ENCODE results near the gene RNU1-4. TPM values are rescaled to one million over a fixed set of nuclear protein-coding genes. Genes with fewer than 3 reads are reported as not detected.
"Not testable (repeated sequence)": the region's sequence is repeated elsewhere in the genome, so short reads cannot be mapped to it uniquely, and the experiment has no call there.

Gene RNU1-4
- total RNA-seq, 1 donor from 2014 or later, result 6,165 TPM

- DNase-seq (ENCODE audit: low spot score), result not testable (repeated sequence)
These were observed 31.6 kb upstream of the RNU1-4 start for GRCh38 chr1:16708704-16709103.

- peak; percentile 81 for DNase-seq (ENCODE audit: low spot score)
These were observed 30.6 kb upstream of the RNU1-4 start for GRCh38 chr1:16709659-16710087.

- peak; percentile 89 for DNase-seq (ENCODE audit: low spot score)
These were observed 29.7 kb upstream of the RNU1-4 start for GRCh38 chr1:16710618-16711017.

GRCh38 chr1:16712131-16712530 lies 28.2 kb upstream of the RNU1-4 start:
- peak; percentile 88 for DNase-seq (ENCODE audit: low spot score)

- DNase-seq (ENCODE audit: low spot score), result peak; percentile 79
These were observed 27.7 kb upstream of the RNU1-4 start for GRCh38 chr1:16712582-16712981.

DNA sequence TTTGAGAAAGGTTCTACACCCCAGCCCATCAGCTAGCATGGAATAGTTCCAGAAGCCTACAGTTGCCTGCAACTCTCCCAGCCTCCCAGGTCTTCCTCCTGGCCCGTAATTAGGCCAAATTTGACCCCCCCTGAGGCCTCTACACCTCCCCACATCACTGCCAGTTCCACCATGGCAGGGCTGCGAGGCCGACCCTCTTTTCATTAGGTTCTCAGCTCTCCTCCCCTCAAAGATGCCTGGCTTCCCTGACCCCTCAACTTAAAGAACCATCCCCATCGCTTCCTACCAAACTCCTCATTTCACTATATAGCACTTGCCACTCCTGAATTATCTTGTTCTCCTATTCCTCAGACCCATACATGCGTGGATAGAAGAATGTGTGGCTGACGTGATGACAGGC lies 27.3 kb upstream of the RNU1-4 start:
- peak; percentile 69 for DNase-seq (ENCODE audit: low spot score)

DNA sequence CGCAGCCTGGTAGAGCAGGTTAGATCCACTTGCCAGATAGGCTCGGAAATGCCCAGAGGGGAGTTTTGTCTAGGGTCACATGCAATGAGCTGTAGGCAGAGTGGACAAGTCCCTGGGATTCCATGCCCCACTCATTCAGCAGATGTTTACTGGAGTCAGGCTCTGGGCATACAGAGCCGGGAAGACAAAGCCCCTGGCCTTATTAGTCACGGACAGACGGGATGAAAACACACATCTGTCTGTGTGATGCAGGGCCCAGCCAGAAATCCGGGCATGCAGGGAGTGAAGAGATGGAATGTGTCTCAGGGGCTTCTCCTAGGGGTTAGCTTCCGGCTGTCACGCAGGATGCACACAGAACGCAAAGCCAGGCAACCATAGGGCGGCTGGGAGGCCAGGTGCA lies 26.8 kb upstream of the RNU1-4 start:
- not testable (repeated sequence) for DNase-seq (ENCODE audit: low spot score)

GRCh38 chr1:16716691-16717335 lies 23.5 kb upstream of the RNU1-4 start:
- DNase-seq (ENCODE audit: low spot score), result peak; percentile 88

DNA sequence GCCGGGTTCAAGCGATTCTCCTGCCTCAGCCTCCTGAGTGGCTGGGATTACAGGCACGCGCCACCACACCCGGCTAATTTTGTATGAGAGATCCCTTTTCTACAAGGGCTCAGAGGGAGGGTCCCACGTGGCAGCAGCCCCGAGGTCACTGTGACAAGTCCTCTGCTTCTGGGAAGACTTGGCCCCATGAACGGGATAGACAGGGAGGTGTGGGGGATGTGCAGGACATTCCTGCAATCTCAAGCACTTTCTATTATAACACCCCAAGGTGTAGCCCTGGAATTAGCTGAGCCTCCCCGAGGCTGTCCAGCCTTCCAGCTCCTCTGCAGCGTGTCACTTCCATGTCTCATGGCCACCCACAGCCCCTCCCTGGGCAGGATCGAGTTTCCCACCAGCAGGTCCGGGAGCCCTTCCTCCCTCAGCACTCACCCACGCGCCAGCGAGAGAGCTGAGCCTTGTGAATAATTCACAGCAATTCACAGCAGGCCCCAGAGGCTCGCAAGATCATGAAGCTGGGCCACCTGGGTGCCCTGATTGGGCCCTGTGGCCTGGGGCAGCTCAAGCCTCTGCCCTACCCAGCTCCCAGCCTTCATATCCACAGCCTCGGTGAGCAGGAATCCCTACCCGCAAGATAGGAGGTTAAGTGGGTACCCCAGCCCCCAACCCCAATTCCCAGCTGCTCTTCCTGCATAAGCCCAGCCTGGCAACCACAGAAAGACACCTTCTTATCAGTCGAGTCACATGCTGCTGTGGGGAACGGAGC lies 22.8 kb upstream of the RNU1-4 start:
- DNase-seq (ENCODE audit: low spot score), result peak; percentile 91

DNA sequence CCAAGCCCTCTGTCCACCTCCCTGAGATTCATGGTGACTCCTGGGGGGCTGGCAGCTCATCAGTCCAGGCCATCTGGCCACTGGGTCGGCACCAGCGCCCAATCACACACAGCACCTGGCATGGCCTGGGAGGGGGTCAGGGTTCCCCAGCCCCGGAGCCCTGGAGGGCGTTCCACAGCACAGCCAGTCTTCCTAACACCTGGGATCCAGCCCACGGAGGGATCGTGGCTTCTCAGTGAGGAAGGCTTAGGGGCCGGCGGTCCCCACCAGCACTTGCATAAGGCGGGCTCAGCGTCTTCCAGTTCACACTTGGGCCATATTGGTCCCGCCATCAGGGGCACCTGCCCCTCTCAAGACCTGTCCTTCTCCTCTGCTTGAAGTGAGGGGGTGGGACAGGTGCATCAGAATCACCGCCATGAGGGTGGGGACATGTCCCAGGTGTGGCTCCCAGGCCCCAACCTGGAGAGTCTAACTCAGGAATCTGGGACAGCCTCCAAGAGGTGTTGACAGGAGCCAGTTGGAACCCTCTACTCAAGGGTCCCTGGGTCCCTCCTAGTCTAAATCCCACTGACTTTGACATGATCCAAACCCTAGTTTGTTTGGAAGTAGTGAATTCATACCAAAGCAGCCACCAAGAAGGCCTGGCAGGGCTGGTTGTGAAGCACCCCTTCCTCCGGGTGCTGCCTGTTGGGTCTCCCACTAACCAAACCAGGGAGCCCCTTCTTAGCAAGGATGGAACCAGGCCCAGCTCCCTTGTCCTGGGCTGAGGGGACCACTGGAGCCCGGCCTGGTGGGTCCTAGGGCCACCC lies 22.0 kb upstream of the RNU1-4 start:
- DNase-seq (ENCODE audit: low spot score), result peak; percentile 92

DNA sequence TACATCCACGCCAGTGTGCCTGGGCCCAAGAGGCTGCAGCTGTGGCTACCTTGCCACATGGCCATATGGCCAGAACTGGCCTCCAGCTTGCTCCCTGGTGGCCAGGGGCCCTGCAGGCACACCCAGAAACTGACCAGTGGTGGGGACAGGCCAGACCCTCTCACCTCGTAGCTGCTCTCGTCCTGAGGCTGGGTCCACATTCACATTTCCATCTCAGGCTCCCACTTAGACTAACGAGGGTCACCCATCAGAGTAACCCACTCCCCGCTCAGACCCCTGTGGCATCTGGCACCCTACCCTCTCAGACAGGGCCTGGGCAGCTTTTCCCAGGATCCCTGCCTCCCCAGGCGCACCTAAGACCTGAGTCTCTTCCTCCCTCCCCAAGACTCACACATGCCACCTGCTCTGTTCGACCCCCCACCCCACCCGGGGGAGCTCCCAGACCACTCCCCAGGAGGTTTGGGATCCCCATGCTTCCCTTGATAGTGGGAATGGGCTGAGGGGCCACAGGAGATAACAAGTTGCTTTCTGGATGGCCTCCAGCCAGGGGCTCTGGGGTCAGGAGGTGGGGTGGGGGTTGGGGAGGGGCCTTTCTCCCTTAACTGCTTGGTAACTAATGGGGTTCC lies 21.3 kb upstream of the RNU1-4 start:
- DNase-seq (ENCODE audit: low spot score), result peak; percentile 91

DNA sequence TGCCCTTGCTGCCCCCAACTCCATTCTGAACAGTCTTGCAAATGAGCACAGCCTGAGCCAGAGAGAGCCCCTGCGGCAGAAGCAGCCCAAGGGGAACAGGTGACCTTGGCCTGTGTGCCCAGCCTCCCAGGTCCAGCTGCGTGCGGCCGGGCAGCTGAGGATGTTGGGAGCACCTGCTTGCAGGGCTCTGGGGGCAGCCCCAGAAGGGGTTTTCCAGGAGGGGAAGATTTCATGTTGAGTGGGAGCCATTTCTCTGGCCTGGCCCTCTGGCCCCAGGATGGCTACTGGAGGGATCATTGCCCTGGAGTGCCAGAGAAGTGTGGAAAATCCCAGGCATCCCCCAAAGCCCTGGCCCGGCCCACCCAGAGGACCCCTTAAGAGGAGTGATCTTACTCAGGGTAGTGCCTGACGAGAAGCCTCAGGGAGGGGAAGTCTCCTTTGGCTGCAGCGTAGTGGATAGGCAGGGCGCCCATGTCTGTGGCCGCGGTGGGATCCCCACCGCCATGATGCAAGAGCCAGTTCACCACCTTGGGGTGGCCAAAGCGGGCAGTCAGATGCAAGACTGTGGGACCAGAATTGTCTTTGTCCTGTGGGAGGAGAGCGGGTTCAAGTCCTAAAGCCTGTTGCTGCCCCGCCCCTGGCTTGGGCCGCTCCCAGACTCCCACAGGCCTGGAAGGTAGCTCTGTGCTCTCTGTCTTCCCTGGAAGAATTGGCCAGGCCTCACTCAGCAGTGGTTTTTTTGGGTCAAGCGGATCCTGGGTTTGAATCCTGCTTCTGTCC lies 20.6 kb upstream of the RNU1-4 start:
- peak; percentile 90 for DNase-seq (ENCODE audit: low spot score)

- peak; percentile 87 for DNase-seq (ENCODE audit: low spot score)
These were observed 19.7 kb upstream of the RNU1-4 start for GRCh38 chr1:16720351-16721223.

DNA sequence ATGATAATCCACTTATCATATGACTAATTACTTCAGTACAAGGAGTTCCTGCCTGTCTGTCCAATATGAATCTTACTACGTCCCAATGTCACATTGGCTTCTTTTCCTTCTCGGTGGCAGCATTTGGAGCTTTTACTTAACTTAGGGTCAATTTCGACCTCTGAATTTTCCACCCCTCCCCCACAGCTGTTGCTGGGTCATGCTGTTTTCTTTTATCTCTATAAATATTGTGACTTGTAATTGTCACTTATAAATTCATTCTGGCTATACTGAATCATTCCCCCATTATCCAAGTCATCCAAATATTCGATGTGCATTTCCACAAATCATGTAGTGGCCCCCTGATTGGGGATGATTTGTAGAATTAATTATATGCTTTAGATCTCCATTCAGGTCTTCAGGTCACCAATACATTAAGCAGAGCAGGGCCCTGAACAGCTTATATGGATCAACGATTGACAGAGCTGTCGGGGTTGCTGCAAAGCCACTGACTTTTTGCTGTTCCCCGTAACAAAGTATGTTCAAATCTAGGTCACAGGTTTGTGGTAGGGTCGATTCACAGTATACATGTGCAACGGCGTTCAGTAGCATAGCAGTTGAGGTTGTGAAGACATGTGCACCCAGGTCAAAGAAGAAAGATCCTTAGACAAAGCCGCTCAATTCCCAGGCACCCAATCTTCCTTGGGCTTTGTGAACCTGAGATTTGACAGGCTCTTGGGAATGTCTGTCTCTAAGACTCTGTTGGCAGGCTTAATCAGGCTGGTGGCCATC lies 18.3 kb upstream of the RNU1-4 start:
- peak; percentile 82 for DNase-seq (ENCODE audit: low spot score)

DNA sequence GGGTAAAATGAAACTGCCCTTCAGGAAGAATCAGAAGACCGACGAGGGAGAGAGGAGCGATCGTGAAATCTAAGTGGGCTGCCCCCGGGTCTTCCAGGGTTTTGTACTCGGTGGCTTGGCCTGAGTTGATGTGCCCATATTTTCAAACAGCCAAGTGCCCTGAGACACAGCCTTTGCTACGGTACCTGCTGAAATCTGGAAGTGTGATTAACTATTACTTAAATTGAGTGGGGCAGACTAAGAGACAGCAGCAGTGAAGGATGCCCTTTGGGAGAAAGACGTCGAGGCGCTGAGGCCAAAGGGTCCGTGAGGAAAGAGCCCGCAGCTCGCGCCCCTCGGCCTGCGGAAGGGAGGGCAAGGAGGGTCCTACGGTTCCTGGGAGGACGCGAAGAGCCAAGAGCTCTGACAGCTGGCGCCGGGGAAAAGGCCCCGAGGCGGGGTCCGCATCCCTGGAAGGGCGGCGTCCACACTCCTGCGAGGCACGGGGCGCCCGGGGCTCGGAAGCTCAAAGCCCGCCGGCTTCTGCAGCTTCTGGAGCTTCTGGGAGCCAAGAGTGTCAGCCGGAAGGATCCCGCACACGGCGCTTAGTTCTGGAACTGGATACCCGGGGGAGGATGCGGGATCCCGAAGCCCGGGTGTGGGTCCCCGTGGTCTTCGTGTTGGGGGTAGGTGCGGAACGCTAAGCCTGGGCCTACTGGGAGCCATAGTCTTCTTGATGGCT lies 15.4 kb upstream of the RNU1-4 start:
- DNase-seq (ENCODE audit: low spot score), result peak; percentile 96

DNA sequence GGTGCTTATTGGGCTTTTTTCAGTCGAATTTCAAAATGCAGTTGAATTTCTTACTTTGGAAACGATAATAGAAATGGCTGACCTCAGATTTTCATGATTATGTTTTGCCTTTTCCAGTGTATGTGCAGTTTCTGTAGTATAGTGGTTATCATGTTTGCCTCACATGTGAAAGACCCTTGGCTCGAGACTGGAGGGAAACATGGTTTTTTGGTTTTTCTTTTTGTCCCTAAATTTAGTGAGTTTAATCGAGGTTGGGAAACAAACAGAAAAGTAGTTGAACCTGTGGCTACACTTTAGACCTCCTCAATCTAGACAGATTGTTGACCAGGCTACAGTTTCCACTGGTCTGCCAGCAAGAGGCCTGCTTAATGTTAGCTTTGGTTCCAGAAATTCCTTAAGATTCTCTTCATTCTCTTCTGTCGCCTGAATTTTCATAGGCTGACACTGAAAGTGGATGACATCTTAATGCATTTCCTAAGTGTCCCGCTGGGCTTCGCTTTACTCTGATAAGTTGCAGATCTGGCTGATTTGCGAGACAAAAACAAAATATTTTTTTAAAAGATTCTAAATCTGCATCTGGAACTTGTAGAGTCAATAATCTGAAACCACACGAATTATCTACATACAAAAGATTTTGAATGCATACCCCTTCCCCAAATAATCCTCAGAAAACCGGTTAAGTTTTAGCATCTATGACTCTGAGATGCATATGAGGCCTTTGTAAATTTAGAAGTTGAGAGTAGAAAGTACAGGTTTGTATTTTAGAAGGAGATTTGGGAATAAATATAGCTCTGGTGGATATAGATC lies 14.7 kb upstream of the RNU1-4 start:
- not testable (repeated sequence) for DNase-seq (ENCODE audit: low spot score)

All from mesenteric fat pad (tissue), 1 donor.